ENCODE measurements around the gene FIS1. TPM values are rescaled to one million over a fixed set of nuclear protein-coding genes. Genes with fewer than 3 reads are reported as not detected.
A peak's percentile ranks its signal among the peaks of the same experiment; 100 is the strongest.

Gene FIS1
- total RNA-seq, 1 donor from 2014 or later: 330 TPM

- DNase-seq: no peak
Observed at GRCh38 chr7:101233907-101234547, 10.9 kb downstream of the FIS1 start.

GRCh38 chr7:101232141-101232850, 12.6 kb downstream of the FIS1 start:
- DNase-seq: peak; percentile 35

GRCh38 chr7:101231644-101232043, 13.2 kb downstream of the FIS1 start:
- DNase-seq: peak; percentile 31

- DNase-seq: no peak
Observed at GRCh38 chr7:101226721-101227120, 18.2 kb downstream of the FIS1 start.

GRCh38 chr7:101225650-101226049, 19.2 kb downstream of the FIS1 start:
- no peak for DNase-seq

GRCh38 chr7:101223528-101223927, 21.4 kb downstream of the FIS1 start:
- no peak for DNase-seq

GRCh38 chr7:101222275-101222830, 22.5 kb downstream of the FIS1 start:
- no peak for DNase-seq

- no peak for DNase-seq
Observed at GRCh38 chr7:101220295-101220694, 24.6 kb downstream of the FIS1 start.

GRCh38 chr7:101218236-101219125, 26.4 kb downstream of the FIS1 start:
- DNase-seq: no peak

- peak; percentile 98 for DNase-seq
Observed at GRCh38 chr7:101217388-101218235, 27.3 kb downstream of the FIS1 start, which contains the start of the genes PLOD3 and ZNHIT1. TSS of gene PLOD3 (minus strand) at chr7:101217581. CDS start at chr7:101217274, 307 bp downstream. TSS of gene ZNHIT1 (plus strand) at chr7:101218165. CDS start at chr7:101218196, 31 bp downstream.

- peak; percentile 28 for DNase-seq
Observed at GRCh38 chr7:101216860-101217387, 28.0 kb downstream of the FIS1 start.

- DNase-seq: no peak
Observed at GRCh38 chr7:101216001-101216859, 28.7 kb downstream of the FIS1 start.

- no peak for DNase-seq
Observed at GRCh38 chr7:101212014-101212413, 32.9 kb downstream of the FIS1 start.

- no peak for DNase-seq
Observed at GRCh38 chr7:101211501-101211900, 33.4 kb downstream of the FIS1 start.

- DNase-seq: no peak
Observed at GRCh38 chr7:101210143-101210542, 34.7 kb downstream of the FIS1 start.

GRCh38 chr7:101208794-101209193, 36.1 kb downstream of the FIS1 start:
- DNase-seq: no peak

- no peak for DNase-seq
Observed at GRCh38 chr7:101207459-101207858, 37.4 kb downstream of the FIS1 start.

- no peak for DNase-seq
Observed at GRCh38 chr7:101206665-101207042, 38.2 kb downstream of the FIS1 start.

GRCh38 chr7:101205901-101206664, 38.8 kb downstream of the FIS1 start:
- DNase-seq: no peak

Measured in dermis blood vessel endothelial cell (primary cell).